GM23248 (cell line): ENCODE results near the gene MINDY4.

Source experiments
- EZH2 ChIP-seq: fragments of 200-600 bp; sonication (generic); IDR thresholded peaks from 2 replicates; pipeline ENCODE4 v1.6.1; 2018; ENCODE audit warnings: antibody characterized with exemption, mild to moderate bottlenecking; ENCODE audit not compliant: insufficient read depth, poor library complexity, severe bottlenecking
- EZH2phosphoT487 ChIP-seq: fragments of 200-600 bp; sonication (generic); IDR thresholded peaks from 2 replicates; pipeline ENCODE4 v1.6.1; 2018; ENCODE audit warnings: antibody characterized with exemption, moderate library complexity, mild to moderate bottlenecking, low read depth; ENCODE audit not compliant: insufficient read depth

DNA sequence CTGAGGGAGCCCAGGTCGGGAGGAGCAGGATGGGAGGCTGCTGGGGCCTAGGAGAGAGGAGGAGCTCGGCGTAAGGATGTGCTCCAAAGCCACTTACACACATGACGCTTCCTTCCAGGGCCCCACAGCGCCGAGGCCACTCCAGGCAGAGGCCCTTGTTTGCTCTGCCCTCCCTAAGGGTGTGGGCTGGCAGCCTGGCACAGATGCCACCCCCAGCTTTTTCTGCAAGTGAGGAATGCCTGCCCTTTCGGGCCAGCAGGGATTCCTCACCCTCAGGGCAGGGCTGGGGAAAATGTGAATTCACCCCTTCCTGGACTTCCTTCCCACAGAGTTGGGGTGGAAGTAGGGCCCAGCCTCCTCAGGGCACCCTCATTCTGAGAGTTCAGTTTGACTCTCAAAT, 134.8 kb downstream of the MINDY4 start:
- TF ChIP-seq EZH2phosphoT487: no peak
- TF ChIP-seq EZH2: no peak
